ENCODE data around the gene LONP2. TPM values are rescaled to one million over a fixed set of nuclear protein-coding genes. Genes with fewer than 3 reads are reported as not detected.

The LONP2 gene
- total and polyA plus RNA-seq, 9 of the 15 experiments (the other 6 are each of a cell fraction or from before 2014, with no cell fraction given) = 8.1 to 41.2 (median 25.6) TPM

DNA sequence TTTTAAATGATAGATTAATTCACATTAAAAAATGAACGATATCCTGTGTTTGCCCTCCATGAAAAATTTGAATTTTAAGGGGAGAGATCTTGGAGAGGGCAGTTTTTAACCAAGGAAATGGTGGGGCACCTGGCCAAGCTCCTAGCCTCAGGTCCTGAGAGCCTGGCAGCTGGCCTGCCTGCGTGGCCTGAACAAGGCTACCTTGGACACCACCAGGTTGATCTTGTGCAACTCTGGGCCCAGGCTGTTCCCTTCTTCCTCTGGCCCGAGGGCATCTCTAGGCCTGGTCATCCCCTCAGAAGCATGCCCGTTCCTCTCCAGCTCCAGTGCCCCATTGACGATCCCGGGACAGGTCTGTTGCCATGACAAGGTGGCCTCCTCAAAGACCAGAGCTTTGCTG lies 33.4 kb upstream of the LONP2 start (continued):
- no peak for TF ChIP-seq MYBL2 (IDR thresholded peaks at IDR 0.05; ENCODE audit: low read depth)
- no peak for TF ChIP-seq MYBL2 (CRISPR knock-in tag; IDR thresholded peaks at IDR 0.05; ENCODE audit: borderline replicate concordance)
- TF ChIP-seq, protein P1, sequence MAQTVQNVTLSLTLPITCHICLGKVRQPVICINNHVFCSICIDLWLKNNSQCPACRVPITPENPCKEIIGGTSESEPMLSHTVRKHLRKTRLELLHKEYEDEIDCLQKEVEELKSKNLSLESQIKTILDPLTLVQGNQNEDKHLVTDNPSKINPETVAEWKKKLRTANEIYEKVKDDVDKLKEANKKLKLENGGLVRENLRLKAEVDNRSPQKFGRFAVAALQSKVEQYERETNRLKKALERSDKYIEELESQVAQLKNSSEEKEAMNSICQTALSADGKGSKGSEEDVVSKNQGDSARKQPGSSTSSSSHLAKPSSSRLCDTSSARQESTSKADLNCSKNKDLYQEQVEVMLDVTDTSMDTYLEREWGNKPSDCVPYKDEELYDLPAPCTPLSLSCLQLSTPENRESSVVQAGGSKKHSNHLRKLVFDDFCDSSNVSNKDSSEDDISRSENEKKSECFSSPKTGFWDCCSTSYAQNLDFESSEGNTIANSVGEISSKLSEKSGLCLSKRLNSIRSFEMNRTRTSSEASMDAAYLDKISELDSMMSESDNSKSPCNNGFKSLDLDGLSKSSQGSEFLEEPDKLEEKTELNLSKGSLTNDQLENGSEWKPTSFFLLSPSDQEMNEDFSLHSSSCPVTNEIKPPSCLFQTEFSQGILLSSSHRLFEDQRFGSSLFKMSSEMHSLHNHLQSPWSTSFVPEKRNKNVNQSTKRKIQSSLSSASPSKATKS (CRISPR knock-in tag; IDR thresholded peaks at IDR 0.05) = no peak
- TF ChIP-seq, protein P2, sequence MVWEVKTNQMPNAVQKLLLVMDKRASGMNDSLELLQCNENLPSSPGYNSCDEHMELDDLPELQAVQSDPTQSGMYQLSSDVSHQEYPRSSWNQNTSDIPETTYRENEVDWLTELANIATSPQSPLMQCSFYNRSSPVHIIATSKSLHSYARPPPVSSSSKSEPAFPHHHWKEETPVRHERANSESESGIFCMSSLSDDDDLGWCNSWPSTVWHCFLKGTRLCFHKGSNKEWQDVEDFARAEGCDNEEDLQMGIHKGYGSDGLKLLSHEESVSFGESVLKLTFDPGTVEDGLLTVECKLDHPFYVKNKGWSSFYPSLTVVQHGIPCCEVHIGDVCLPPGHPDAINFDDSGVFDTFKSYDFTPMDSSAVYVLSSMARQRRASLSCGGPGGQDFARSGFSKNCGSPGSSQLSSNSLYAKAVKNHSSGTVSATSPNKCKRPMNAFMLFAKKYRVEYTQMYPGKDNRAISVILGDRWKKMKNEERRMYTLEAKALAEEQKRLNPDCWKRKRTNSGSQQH (CRISPR knock-in tag; IDR thresholded peaks at IDR 0.05) = no peak
- TF ChIP-seq ZNF75A (CRISPR knock-in tag; IDR thresholded peaks at IDR 0.05) = no peak
- TF ChIP-seq, protein P3, sequence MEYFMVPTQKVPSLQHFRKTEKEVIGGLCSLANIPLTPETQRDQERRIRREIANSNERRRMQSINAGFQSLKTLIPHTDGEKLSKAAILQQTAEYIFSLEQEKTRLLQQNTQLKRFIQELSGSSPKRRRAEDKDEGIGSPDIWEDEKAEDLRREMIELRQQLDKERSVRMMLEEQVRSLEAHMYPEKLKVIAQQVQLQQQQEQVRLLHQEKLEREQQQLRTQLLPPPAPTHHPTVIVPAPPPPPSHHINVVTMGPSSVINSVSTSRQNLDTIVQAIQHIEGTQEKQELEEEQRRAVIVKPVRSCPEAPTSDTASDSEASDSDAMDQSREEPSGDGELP (CRISPR knock-in tag; IDR thresholded peaks at IDR 0.05; ENCODE audit: borderline replicate concordance) = no peak
- TF ChIP-seq, protein P4, sequence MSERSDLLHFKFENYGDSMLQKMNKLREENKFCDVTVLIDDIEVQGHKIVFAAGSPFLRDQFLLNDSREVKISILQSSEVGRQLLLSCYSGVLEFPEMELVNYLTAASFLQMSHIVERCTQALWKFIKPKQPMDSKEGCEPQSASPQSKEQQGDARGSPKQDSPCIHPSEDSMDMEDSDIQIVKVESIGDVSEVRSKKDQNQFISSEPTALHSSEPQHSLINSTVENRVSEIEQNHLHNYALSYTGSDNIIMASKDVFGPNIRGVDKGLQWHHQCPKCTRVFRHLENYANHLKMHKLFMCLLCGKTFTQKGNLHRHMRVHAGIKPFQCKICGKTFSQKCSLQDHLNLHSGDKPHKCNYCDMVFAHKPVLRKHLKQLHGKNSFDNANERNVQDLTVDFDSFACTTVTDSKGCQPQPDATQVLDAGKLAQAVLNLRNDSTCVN (CRISPR knock-in tag; IDR thresholded peaks at IDR 0.05) = no peak
